Liver (tissue), 3 donors: ENCODE data around the gene DHX32.

Experiments used
- CTCF ChIP-seq: fragments of 150-350 bp; IDR thresholded peaks from 2 replicates; pipeline ENCODE4 v1.5.1; 2017; ENCODE audit warnings: improper control_type of control experiment, low read depth, low read length; ENCODE audit not compliant: missing input control
- EGR1 ChIP-seq, 2 donors: IDR thresholded peaks; 2 replicates each; pipeline ENCODE4 v1.6.1; 2016 to 2018; ENCODE audit warnings: antibody characterized with exemption in 2 of 2, low read depth in 2 of 2
- FOXA1 ChIP-seq: IDR thresholded peaks from 2 replicates; pipeline ENCODE4 v1.6.1; 2016; ENCODE audit warnings: antibody characterized with exemption
- GABPA ChIP-seq, 2 donors: IDR thresholded peaks in 1 of 2; conservative IDR thresholded peaks in 1 of 2; 2 replicates each; pipeline ENCODE4 v1.6.1; 2016; ENCODE audit warnings: antibody characterized with exemption in 2 of 2, mild to moderate bottlenecking in 1 of 2, moderate library complexity in 1 of 2
- HNF4G ChIP-seq: IDR thresholded peaks from 2 replicates; pipeline ENCODE4 v1.6.1; 2016; ENCODE audit warnings: antibody characterized with exemption
- JUND ChIP-seq, 2 donors: IDR thresholded peaks; 2 replicates each; pipeline ENCODE4 v1.6.1; 2016; ENCODE audit warnings: antibody characterized with exemption in 2 of 2
- MAX ChIP-seq: IDR thresholded peaks from 2 replicates; pipeline ENCODE4 v1.6.1; 2016; ENCODE audit warnings: antibody characterized with exemption
- NR2F2 ChIP-seq: IDR thresholded peaks from 2 replicates; pipeline ENCODE4 v1.6.1; 2016; ENCODE audit warnings: antibody characterized with exemption
- RAD21 ChIP-seq, 2 donors: IDR thresholded peaks; 2 replicates each; pipeline ENCODE4 v1.6.1; 2016; ENCODE audit warnings: antibody characterized with exemption in 2 of 2, mild to moderate bottlenecking in 2 of 2
- REST ChIP-seq: IDR thresholded peaks from 2 replicates; pipeline ENCODE4 v1.6.1; 2016; ENCODE audit warnings: antibody characterized with exemption, mild to moderate bottlenecking
- TAF1 ChIP-seq: conservative IDR thresholded peaks from 2 replicates; pipeline ENCODE4 v1.6.1; 2016; ENCODE audit warnings: antibody characterized with exemption, mild to moderate bottlenecking
- YY1 ChIP-seq: IDR thresholded peaks from 2 replicates; pipeline ENCODE4 v1.6.1; 2016; ENCODE audit warnings: antibody characterized with exemption, mild to moderate bottlenecking
- ZBTB33 ChIP-seq: IDR thresholded peaks from 2 replicates; pipeline ENCODE4 v1.6.1; 2016; ENCODE audit warnings: antibody characterized with exemption
- donor health status: healthy.
- donor health status: healthy.

GRCh38 chr10:125836746-125837145 lies 44.3 kb downstream of the DHX32 start:
- TF ChIP-seq MAX (no peak), CTCF (no peak), GABPA (IDR thresholded peaks at IDR 0.05 in 1 of 2, conservative IDR thresholded peaks at IDR 0.05 in 1 of 2) (no peak), REST (no peak), FOXA1 (no peak), RAD21 (IDR thresholded peaks at IDR 0.05) (no peak), NR2F2 (no peak), ZBTB33 (no peak), YY1 (no peak), HNF4G (no peak), EGR1 (IDR thresholded peaks at IDR 0.05; ENCODE audit: low read depth in 2 of 2) (no peak), TAF1 (no peak), JUND (IDR thresholded peaks at IDR 0.05) (no peak)
